Liver (tissue), 3 donors: Measurements from ENCODE around the gene VEPH1.

ENCODE experiments used
- ATF3 ChIP-seq: IDR thresholded peaks from 2 replicates; pipeline ENCODE4 v1.6.1; 2016; ENCODE audit warnings: antibody characterized with exemption
- CTCF ChIP-seq: fragments of 150-350 bp; IDR thresholded peaks from 2 replicates; pipeline ENCODE4 v1.5.1; 2017; ENCODE audit warnings: improper control_type of control experiment, low read depth, low read length; ENCODE audit not compliant: missing input control
- FOXA1 ChIP-seq: IDR thresholded peaks from 2 replicates; pipeline ENCODE4 v1.6.1; 2016; ENCODE audit warnings: antibody characterized with exemption
- GABPA ChIP-seq, 2 donors: IDR thresholded peaks in 1 of 2; conservative IDR thresholded peaks in 1 of 2; 2 replicates each; pipeline ENCODE4 v1.6.1; 2016; ENCODE audit warnings: antibody characterized with exemption in 2 of 2, mild to moderate bottlenecking in 1 of 2, moderate library complexity in 1 of 2
- JUND ChIP-seq, 2 donors: IDR thresholded peaks; 2 replicates each; pipeline ENCODE4 v1.6.1; 2016; ENCODE audit warnings: antibody characterized with exemption in 2 of 2
- MAX ChIP-seq: IDR thresholded peaks from 2 replicates; pipeline ENCODE4 v1.6.1; 2016; ENCODE audit warnings: antibody characterized with exemption
- REST ChIP-seq: IDR thresholded peaks from 2 replicates; pipeline ENCODE4 v1.6.1; 2016; ENCODE audit warnings: antibody characterized with exemption, mild to moderate bottlenecking
- TAF1 ChIP-seq: conservative IDR thresholded peaks from 2 replicates; pipeline ENCODE4 v1.6.1; 2016; ENCODE audit warnings: antibody characterized with exemption, mild to moderate bottlenecking
- YY1 ChIP-seq: IDR thresholded peaks from 2 replicates; pipeline ENCODE4 v1.6.1; 2016; ENCODE audit warnings: antibody characterized with exemption, mild to moderate bottlenecking
- ZBTB33 ChIP-seq: IDR thresholded peaks from 2 replicates; pipeline ENCODE4 v1.6.1; 2016; ENCODE audit warnings: antibody characterized with exemption
- donor health status: healthy.
- donor health status: healthy.

- no peak for TF ChIP-seq CTCF
- no peak for TF ChIP-seq ATF3
- no peak for TF ChIP-seq REST
- no peak for TF ChIP-seq JUND (IDR thresholded peaks at IDR 0.05)
- TF ChIP-seq GABPA (IDR thresholded peaks at IDR 0.05 in 1 of 2, conservative IDR thresholded peaks at IDR 0.05 in 1 of 2): no peak
- TF ChIP-seq TAF1: no peak
- no peak for TF ChIP-seq YY1
- TF ChIP-seq FOXA1: no peak
- no peak for TF ChIP-seq MAX
- no peak for TF ChIP-seq ZBTB33
These were observed 224.0 kb downstream of the VEPH1 start for GRCh38 chr3:157279237-157279636.
